SK-N-SH (cell line): Measurements from ENCODE around the gene MRAP2. TPM values are rescaled to one million over a fixed set of nuclear protein-coding genes. Genes with fewer than 3 reads are reported as not detected.

Experiments
- CTCF ChIA-PET: fragments of 300-600, 350-600 bp; formaldehyde crosslinking; extraction: SDS; loops from one replicate; lab custom pipeline; 2021; lab: Yijun Ruan, JAX
- POLR2A ChIA-PET: fragments of 350-600 bp; sonication (Branson Sonifier 250); formaldehyde crosslinking; extraction: SDS; loops from one replicate; lab custom pipeline; 2020; ENCODE audit warnings: antibody characterized with exemption, inconsistent platforms; lab: Yijun Ruan, JAX
- DNase-seq: peaks from one replicate; pipeline ENCODE4 v3.0.0; 2012
- H2AFZ ChIP-seq: fragments of 200-600 bp; sonication (generic); 2 replicates; pipeline ENCODE4 v1.8.1; 2016; ENCODE audit warnings: antibody characterized with exemption, mild to moderate bottlenecking, low read depth
- H3F3A ChIP-seq: fragments of 200-600 bp; sonication (generic); replicated peaks from 2 replicates; pipeline ENCODE3; 2016; ENCODE audit warnings: antibody characterized with exemption, mild to moderate bottlenecking; ENCODE audit not compliant: insufficient read depth
- H3K27ac ChIP-seq, 2 experiments: fragments of 200-500 bp in 1 of 2; fragments of 200-600 bp in 1 of 2; sonication (Bioruptor generic) in 1 of 2; sonication (generic), shearing (Covaris generic) in 1 of 2; 2 replicates each; pipeline versions ENCODE4 v1.5.1 to v1.6.1; 2014 to 2016; ENCODE audit warnings: low read depth in 2 of 2, inconsistent platforms in 1 of 2, low read length in 1 of 2, mild to moderate bottlenecking in 1 of 2, mixed read lengths in 1 of 2
- H3K27me3 ChIP-seq: fragments of 200-600 bp; sonication (generic), shearing (Covaris generic); 2 replicates; pipeline ENCODE4 v1.6.1; 2016; ENCODE audit warnings: mixed run types; ENCODE audit not compliant: insufficient read depth
- H3K36me3 ChIP-seq, 2 experiments: fragments of 200-500 bp in 1 of 2; fragments of 200-600 bp in 1 of 2; sonication (Bioruptor generic) in 1 of 2; sonication (generic) in 1 of 2; replicated peaks in 1 of 2; 2 replicates each; pipeline versions ENCODE3 to v1.5.1; 2014 to 2016; ENCODE audit warnings: low read length in 1 of 2, mild to moderate bottlenecking in 1 of 2; ENCODE audit not compliant: insufficient read depth in 2 of 2, control insufficient read depth in 1 of 2
- H3K4me1 ChIP-seq, 2 experiments: fragments of 200-500 bp in 1 of 2; fragments of 200-600 bp in 1 of 2; sonication (Bioruptor generic) in 1 of 2; sonication (generic), shearing (Covaris generic) in 1 of 2; 2 replicates each; pipeline versions ENCODE4 v1.5.1 to v1.6.1; 2014 to 2016; ENCODE audit warnings: low read depth in 1 of 2, low read length in 1 of 2, mixed run types in 1 of 2; ENCODE audit not compliant: insufficient read depth in 2 of 2, control insufficient read depth in 1 of 2
- H3K4me2 ChIP-seq: fragments of 200-600 bp; sonication (generic), shearing (Covaris generic); 2 replicates; pipeline ENCODE4 v1.6.1; 2017; ENCODE audit warnings: mixed run types
- H3K4me3 ChIP-seq, 2 experiments: fragments of 200-500 bp in 1 of 2; fragments of 200-600 bp in 1 of 2; sonication (Bioruptor generic) in 1 of 2; sonication (generic), shearing (Covaris generic) in 1 of 2; 2 replicates each; pipeline versions ENCODE4 v1.5.1 to v1.8.1; 2014 to 2016; ENCODE audit warnings: low read depth in 2 of 2, inconsistent platforms in 1 of 2, low read length in 1 of 2, mild to moderate bottlenecking in 1 of 2, mixed read lengths in 1 of 2, moderate library complexity in 1 of 2
- H3K79me2 ChIP-seq: fragments of 200-600 bp; sonication (generic); 2 replicates; pipeline ENCODE4 v1.8.1; 2017; ENCODE audit warnings: mild to moderate bottlenecking; ENCODE audit not compliant: insufficient read depth
- H3K9ac ChIP-seq: fragments of 200-600 bp; sonication (generic); 2 replicates; pipeline ENCODE4 v1.6.1; 2017; ENCODE audit warnings: mixed run types
- H3K9me2 ChIP-seq: fragments of 200-600 bp; sonication (generic); 2 replicates; pipeline ENCODE4 v1.6.1; 2017; ENCODE audit warnings: mixed run types
- H3K9me3 ChIP-seq: fragments of 200-600 bp; sonication (generic); 2 replicates; pipeline ENCODE4 v1.6.1; 2017; ENCODE audit warnings: mixed run types, mild to moderate bottlenecking, moderate library complexity
- H4K20me1 ChIP-seq: fragments of 200-600 bp; sonication (generic); 2 replicates; pipeline ENCODE4 v1.6.1; 2017; ENCODE audit warnings: mild to moderate bottlenecking, mixed run types; ENCODE audit not compliant: insufficient read depth
- CHD2 ChIP-seq: fragments of 150-350 bp; IDR thresholded peaks from 2 replicates; pipeline ENCODE4 v1.6.1; 2018; ENCODE audit warnings: low read length; ENCODE audit not compliant: partially characterized antibody
- CTCF ChIP-seq: fragments of 200-600 bp; sonication (generic); IDR thresholded peaks from 2 replicates; pipeline ENCODE4 v1.6.1; 2017; ENCODE audit warnings: antibody characterized with exemption, mild to moderate bottlenecking, moderate library complexity
- EZH2phosphoT487 ChIP-seq: fragments of 200-600 bp; sonication (generic); IDR thresholded peaks from 2 replicates; pipeline ENCODE4 v1.6.1; 2017; ENCODE audit warnings: low read depth, mixed run types, mild to moderate bottlenecking, antibody characterized with exemption, moderate library complexity, borderline replicate concordance
- GABPA ChIP-seq: IDR thresholded peaks from 2 replicates; pipeline ENCODE4 v1.4.0; 2012; ENCODE audit warnings: low read depth, mild to moderate bottlenecking
- IRF3 ChIP-seq: fragments of 150-350 bp; IDR thresholded peaks from 2 replicates; pipeline ENCODE4 v1.6.1; 2016; ENCODE audit warnings: mild to moderate bottlenecking, low read depth, low read length
- JUND ChIP-seq: IDR thresholded peaks from 2 replicates; pipeline ENCODE4 v1.4.0; 2012
- MEF2A ChIP-seq: IDR thresholded peaks from 2 replicates; pipeline ENCODE4 v1.4.0; 2012; ENCODE audit warnings: low read depth, borderline replicate concordance
- MXI1 ChIP-seq: IDR thresholded peaks from 2 replicates; pipeline ENCODE4 v1.6.1; 2012; ENCODE audit warnings: mild to moderate bottlenecking, low read depth, low read length, improper control_type of control experiment
- NRF1 ChIP-seq: IDR thresholded peaks from 2 replicates; pipeline ENCODE4 v1.6.1; 2012; ENCODE audit warnings: low read depth, mild to moderate bottlenecking, low read length
- RAD21 ChIP-seq: IDR thresholded peaks from 2 replicates; pipeline ENCODE4 v1.6.1; 2012; ENCODE audit warnings: mild to moderate bottlenecking, low read length
- RCOR1 ChIP-seq: fragments of 150-350 bp; IDR thresholded peaks from 2 replicates; pipeline ENCODE4 v1.6.1; 2017; ENCODE audit warnings: antibody characterized with exemption, low read length
- SIN3A ChIP-seq: IDR thresholded peaks from 2 replicates; pipeline ENCODE4 v1.6.1; 2012; ENCODE audit warnings: low read depth, mild to moderate bottlenecking, low read length, moderate library complexity, borderline replicate concordance
- TCF12 ChIP-seq: IDR thresholded peaks from 2 replicates; pipeline ENCODE4 v1.4.0; 2012
- TEAD4 ChIP-seq: IDR thresholded peaks from 2 replicates; pipeline ENCODE4 v1.4.0; 2012; ENCODE audit warnings: mild to moderate bottlenecking, borderline replicate concordance; ENCODE audit not compliant: insufficient read depth
- USF2 ChIP-seq: fragments of 150-350 bp; IDR thresholded peaks from 2 replicates; pipeline ENCODE4 v1.6.1; 2017; ENCODE audit warnings: antibody characterized with exemption, low read length, low read depth, borderline replicate concordance
- YY1 ChIP-seq: IDR thresholded peaks from 2 replicates; pipeline ENCODE4 v1.4.0; 2012; ENCODE audit warnings: low read depth, mild to moderate bottlenecking
- WGBS: methylation state at CpG from one replicate; pipeline ENCODE4 v1.1.6; 2017; ENCODE audit warnings: low lambda C conversion rate; 5-methylcytosine and 5-hydroxymethylcytosine counted together
- polyA plus RNA-seq, 3 experiments: library from polyadenylated mRNA; depleted of rRNA; stranded (reverse); fragments of >200 nt; gene quantifications; 2 replicates each; pipeline ENCODE4 v1.2.3, GENCODE V29; 2012

MRAP2 gene
- polyA plus RNA-seq, 1 of the 3 experiments (the other 2 are of a cell fraction), result 0.12 TPM

DNA sequence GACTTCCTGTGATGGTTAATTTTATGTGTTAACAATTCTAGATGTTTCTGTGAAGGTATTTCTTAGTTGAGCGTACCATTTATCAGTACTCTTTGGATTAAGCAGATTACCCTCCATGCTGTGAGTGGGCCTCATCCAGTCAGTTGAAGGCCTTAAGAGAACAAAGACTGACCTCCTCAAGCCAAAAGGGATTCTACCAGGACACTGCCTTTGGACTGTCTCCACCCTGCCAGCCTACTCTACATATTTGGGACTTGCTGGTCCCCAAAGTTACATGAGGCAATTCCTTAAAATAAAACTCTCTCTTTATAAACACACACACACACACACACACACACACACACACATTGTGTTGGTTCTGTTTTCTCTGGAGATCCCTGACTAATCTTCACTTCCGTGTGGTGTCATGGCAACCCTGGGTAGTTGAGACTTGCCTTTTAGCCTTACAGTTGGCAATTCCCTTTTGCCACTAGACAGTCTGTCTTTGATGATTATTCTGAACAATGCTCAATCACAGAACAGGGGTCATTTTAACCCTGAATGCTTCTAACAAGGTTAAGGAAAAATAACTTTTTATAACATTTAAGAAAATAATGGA, 32.2 kb downstream of the MRAP2 start:
- no peak overlapping the region for H2AFZ ChIP-seq
- no peak for DNase-seq
- peaks cover 0 to 10% of the 10 kb centered on the region in 2 experiments; a peak in 2 of 4 replicates for H3K4me1 ChIP-seq
- H3K27ac ChIP-seq, result no peak overlapping the region
- no peaks in the 10 kb centered on the region for H3K36me3 ChIP-seq
- no peaks in the 10 kb centered on the region for H3K9me3 ChIP-seq
- H3F3A ChIP-seq, result no peaks in the 10 kb centered on the region
- ChIA-PET POLR2A (no interaction called here), CTCF (no interaction called here)
- no peaks in the 10 kb centered on the region for H3K27me3 ChIP-seq
- H3K9ac ChIP-seq, result no peak overlapping the region
- no peak for TF ChIP-seq MEF2A
- no peak for TF ChIP-seq RCOR1
- no peak for TF ChIP-seq MXI1
- TF ChIP-seq SIN3A, result no peak
- no peak for TF ChIP-seq CHD2
- no peak for TF ChIP-seq EZH2phosphoT487
- no peak for TF ChIP-seq RAD21
- TF ChIP-seq USF2, result no peak
- no peak for TF ChIP-seq NRF1
- TF ChIP-seq GABPA, result no peak
- no peak for TF ChIP-seq TCF12
- no peak for TF ChIP-seq IRF3
- no peak for TF ChIP-seq CTCF
- no peak for TF ChIP-seq JUND
- TF ChIP-seq TEAD4, result no peak
- TF ChIP-seq YY1, result no peak
- H3K4me3 ChIP-seq, result no peak overlapping the region
- no peak overlapping the region for H3K4me2 ChIP-seq
- H4K20me1 ChIP-seq, result no peaks in the 10 kb centered on the region
- H3K9me2 ChIP-seq, result no peaks in the 10 kb centered on the region
- H3K79me2 ChIP-seq, result no peaks in the 10 kb centered on the region
- 32% methylated on average over 2 of the region's 2 CpGs for WGBS
